ENCODE measurements around the gene TPT1. TPM values are rescaled to one million over a fixed set of nuclear protein-coding genes. Genes with fewer than 3 reads are reported as not detected.

TPT1 gene
- total and polyA plus RNA-seq, 8 donors, result 2,995 to 4,358 (median 3,576) TPM

DNA sequence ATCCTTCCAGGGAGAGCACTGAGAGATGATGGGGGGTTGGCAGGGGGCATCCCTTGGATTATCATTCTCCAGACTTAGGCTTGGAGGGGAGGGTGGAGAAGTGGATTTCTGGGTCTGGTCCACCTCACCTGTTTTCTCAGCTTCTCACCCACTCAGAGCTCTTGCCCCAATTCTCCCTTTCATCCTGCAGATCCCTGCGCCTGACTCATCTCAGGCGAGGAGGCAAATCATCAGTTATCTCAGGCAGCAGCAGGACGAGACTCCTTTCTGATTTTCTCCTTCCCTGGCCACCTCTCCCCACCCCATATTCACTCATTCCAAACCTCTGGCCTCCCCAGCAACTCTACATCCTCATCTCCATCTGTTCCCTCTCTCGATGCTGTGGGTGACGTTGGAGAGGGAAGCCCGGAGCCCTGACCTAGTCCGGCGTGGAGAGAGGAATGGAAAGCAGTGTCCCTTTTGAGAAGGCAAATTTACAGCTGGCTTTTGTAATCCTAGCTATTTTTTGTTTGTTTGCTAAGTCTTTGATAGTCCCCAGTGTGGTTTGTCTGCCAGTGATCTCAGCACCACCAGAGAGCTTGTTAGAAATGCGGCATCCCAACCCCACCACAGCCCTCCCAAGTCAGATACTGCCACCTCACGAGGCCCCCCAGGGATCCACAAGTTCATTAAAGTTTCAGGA, 24.0 kb upstream of the TPT1 start:
- intact Hi-C loops (cut with DNase I), result no loop called here
- DNase-seq, result no peak
- Histone ChIP-seq H3K27ac (no peak overlapping the region), H3K4me3 (no peak overlapping the region), H3K4me1 (no peaks in the 10 kb centered on the region), H3K9me3 (no peaks in the 10 kb centered on the region), H3K36me3 (no peaks in the 10 kb centered on the region), H3K27me3 (no peaks in the 10 kb centered on the region)
- TF ChIP-seq, protein P1, sequence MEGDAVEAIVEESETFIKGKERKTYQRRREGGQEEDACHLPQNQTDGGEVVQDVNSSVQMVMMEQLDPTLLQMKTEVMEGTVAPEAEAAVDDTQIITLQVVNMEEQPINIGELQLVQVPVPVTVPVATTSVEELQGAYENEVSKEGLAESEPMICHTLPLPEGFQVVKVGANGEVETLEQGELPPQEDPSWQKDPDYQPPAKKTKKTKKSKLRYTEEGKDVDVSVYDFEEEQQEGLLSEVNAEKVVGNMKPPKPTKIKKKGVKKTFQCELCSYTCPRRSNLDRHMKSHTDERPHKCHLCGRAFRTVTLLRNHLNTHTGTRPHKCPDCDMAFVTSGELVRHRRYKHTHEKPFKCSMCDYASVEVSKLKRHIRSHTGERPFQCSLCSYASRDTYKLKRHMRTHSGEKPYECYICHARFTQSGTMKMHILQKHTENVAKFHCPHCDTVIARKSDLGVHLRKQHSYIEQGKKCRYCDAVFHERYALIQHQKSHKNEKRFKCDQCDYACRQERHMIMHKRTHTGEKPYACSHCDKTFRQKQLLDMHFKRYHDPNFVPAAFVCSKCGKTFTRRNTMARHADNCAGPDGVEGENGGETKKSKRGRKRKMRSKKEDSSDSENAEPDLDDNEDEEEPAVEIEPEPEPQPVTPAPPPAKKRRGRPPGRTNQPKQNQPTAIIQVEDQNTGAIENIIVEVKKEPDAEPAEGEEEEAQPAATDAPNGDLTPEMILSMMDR (IDR thresholded peaks at IDR 0.05), result no peak
- WGBS, 2 donors, result 90 to 91% methylated on average over 10 of the region's 10 CpGs
- FAIRE-seq, result no peak
- ATAC-seq, result no peak

DNA sequence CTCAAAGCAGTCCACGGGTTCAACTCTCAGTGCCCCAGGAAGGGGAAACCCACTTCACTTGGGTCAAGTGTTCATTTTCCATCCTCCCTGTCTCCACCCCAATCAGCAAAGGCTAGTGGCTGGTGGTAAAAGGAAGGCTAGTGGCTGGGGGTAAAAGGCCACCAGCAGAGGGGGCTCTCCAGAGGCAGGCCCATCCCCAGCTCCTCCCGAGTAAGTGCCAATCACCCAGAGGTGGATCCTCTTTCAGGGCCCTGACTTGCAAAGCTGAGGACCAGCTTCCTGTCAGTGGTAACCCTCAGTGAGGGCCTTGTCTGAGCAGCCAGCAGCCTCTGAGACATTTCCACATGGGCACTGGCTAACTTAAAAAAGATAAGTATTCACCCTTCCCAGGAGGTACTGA, 22.0 kb upstream of the TPT1 start:
- no peak for DNase-seq
- WGBS, 2 donors, result 88 to 98% methylated on average over 2 of the region's 2 CpGs
- H3K36me3 ChIP-seq, result no peaks in the 10 kb centered on the region
- no peak overlapping the region for H3K27ac ChIP-seq
- no peak for ATAC-seq
- no peak overlapping the region for H3K4me3 ChIP-seq
- TF ChIP-seq, protein P1 (IDR thresholded peaks at IDR 0.05), result no peak
- H3K27me3 ChIP-seq, result no peaks in the 10 kb centered on the region
- intact Hi-C loops (cut with DNase I), result no loop called here
- H3K4me1 ChIP-seq, result no peaks in the 10 kb centered on the region
- no peak for FAIRE-seq
- no peaks in the 10 kb centered on the region for H3K9me3 ChIP-seq

DNA sequence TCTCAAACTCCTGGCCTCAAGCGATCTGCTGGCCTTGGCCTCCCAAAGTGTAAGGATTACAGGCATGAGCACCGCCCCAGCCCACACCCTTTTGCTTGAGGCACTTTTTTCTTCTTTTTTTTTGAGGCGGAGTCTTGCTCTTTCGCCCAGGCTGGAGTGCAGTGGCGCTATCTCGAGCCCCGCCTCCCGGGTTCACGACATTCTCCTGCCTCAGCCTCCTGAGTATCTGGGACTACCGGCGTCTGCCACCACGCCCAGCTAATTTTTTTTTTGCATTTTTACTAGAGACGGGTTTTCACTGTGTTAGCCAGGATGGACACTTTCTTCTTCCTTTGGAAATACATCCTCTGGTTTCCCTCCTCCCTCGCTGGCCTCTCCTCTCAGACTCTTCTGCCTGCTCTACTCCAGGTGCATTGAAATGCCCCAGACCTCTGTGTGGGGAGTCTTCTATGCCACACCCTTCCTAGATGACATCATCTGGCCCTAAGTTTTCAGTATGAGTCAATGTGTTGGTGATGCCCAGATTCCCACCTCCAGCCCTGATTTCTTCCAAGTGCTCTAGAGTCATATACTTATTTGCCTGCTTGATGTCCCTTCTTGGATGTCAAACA, 20.7 kb upstream of the TPT1 start:
- no peak for FAIRE-seq
- no peak for DNase-seq
- no peaks in the 10 kb centered on the region for H3K36me3 ChIP-seq
- no peaks in the 10 kb centered on the region for H3K4me1 ChIP-seq
- no peak overlapping the region for H3K4me3 ChIP-seq
- TF ChIP-seq, protein P1 (IDR thresholded peaks at IDR 0.05), result no peak
- no peak overlapping the region for H3K27ac ChIP-seq
- peak in 1 of 4 donors; percentile 19 for ATAC-seq
- H3K9me3 ChIP-seq, result no peaks in the 10 kb centered on the region
- intact Hi-C loops (cut with DNase I), result no loop called here
- 94 to 95% methylated on average over 14 of the region's 14 CpGs for WGBS, 2 donors
- no peaks in the 10 kb centered on the region for H3K27me3 ChIP-seq

- no peaks in the 10 kb centered on the region for H3K9me3 ChIP-seq
- no peak for DNase-seq
- no peaks in the 10 kb centered on the region for H3K36me3 ChIP-seq
- ATAC-seq, result no peak
- FAIRE-seq, result no peak
- TF ChIP-seq, protein P1 (IDR thresholded peaks at IDR 0.05), result no peak
- WGBS, 2 donors, result 81 to 85% methylated on average over 7 of the region's 7 CpGs
- no peaks in the 10 kb centered on the region for H3K4me1 ChIP-seq
- H3K27ac ChIP-seq, result no peak overlapping the region
- no peaks in the 10 kb centered on the region for H3K27me3 ChIP-seq
- no peak overlapping the region for H3K4me3 ChIP-seq
- intact Hi-C loops (cut with DNase I), result no loop called here
Measured at GRCh38 chr13:45356966-45357672, 16.1 kb upstream of the TPT1 start.

Measured in pancreas (tissue), 10 donors.